K562 (cell line): ENCODE results near the gene MAGI3. TPM values are rescaled to one million over a fixed set of nuclear protein-coding genes. Genes with fewer than 3 reads are reported as not detected.

Experiments
- ATAC-seq: fragments of 200-7000 bp; cut with Tn5 transposase; 3 replicates; pipeline ENCODE4 v1.9.1; 2020; ENCODE audit warnings: moderate library complexity
- BruUV-seq: library from RNA; stranded (reverse); fragments of 400-500 nt; replicated peaks from 2 replicates; lab custom pipeline; 2021; lab: Mats Ljungman, UMichigan
- CTCF ChIA-PET: fragments of 300-600 bp; formaldehyde crosslinking; extraction: SDS; loops from one replicate; lab custom pipeline; 2021; ENCODE audit warnings: low intra/inter-chr PET ratio; lab: Yijun Ruan, JAX
- POLR2A ChIA-PET: fragments of 300-600, 350-650 bp; sonication (Branson Sonifier 250); formaldehyde crosslinking; extraction: SDS; loops from one replicate; lab custom pipeline; 2021; ENCODE audit warnings: antibody characterized with exemption, inconsistent platforms; lab: Yijun Ruan, JAX
- DNase-seq, 4 experiments: peaks; one replicate each; pipeline versions ENCODE4 v3.0.0 to v3.0.0-alpha.2; 2011 to 2018; ENCODE audit warnings: low spot score in 3 of 4, mixed read lengths in 3 of 4; ENCODE audit errors: extremely low read depth in 1 of 4
- FAIRE-seq: peaks from 2 replicates; lab custom pipeline; 2011; peaks lifted over from hg19 to GRCh38; lab: Jason Lieb, UNC
- H2AFZ ChIP-seq: 2 replicates; pipeline ENCODE4 v1.6.0; 2011; ENCODE audit warnings: low read depth, low read length, control low read depth, inconsistent platforms
- H3K27ac ChIP-seq: fragments of 200-600 bp; 3 replicates; pipeline ENCODE4 v1.8.0; 2011; ENCODE audit warnings: low read depth, mild to moderate bottlenecking, control low read depth, inconsistent platforms, low read length, moderate library complexity, mixed read lengths; ENCODE audit errors: extremely low read depth
- H3K27me3 ChIP-seq, 2 experiments: fragments of 300-600 bp in 1 of 2; 2 replicates in 1 of 2; 3 replicates in 1 of 2; pipeline versions ENCODE4 v1.6.0 to v1.8.0; 2011; ENCODE audit warnings: inconsistent platforms in 2 of 2, low read length in 2 of 2, mild to moderate bottlenecking in 1 of 2, mixed read lengths in 1 of 2, moderate library complexity in 1 of 2; ENCODE audit not compliant: control insufficient read depth in 2 of 2, insufficient read depth in 2 of 2
- H3K36me3 ChIP-seq: fragments of 300-600 bp; 3 replicates; pipeline ENCODE4 v1.8.0; 2011; ENCODE audit warnings: mild to moderate bottlenecking, low read length, inconsistent platforms; ENCODE audit not compliant: control insufficient read depth, insufficient read depth
- H3K4me1 ChIP-seq, 2 experiments: fragments of 200-600 bp in 1 of 2; replicated peaks in 1 of 2; 2 replicates in 1 of 2; 3 replicates in 1 of 2; pipeline versions ENCODE4 v1.5.1 to v1.8.0; 2011; ENCODE audit warnings: inconsistent platforms in 2 of 2, low read length in 2 of 2, mild to moderate bottlenecking in 1 of 2, mixed read lengths in 1 of 2, moderate library complexity in 1 of 2; ENCODE audit not compliant: control insufficient read depth in 2 of 2, insufficient read depth in 2 of 2
- H3K4me2 ChIP-seq: 2 replicates; pipeline ENCODE4 v1.6.1; 2011; ENCODE audit warnings: low read length, control low read depth, inconsistent platforms, mixed read lengths; ENCODE audit not compliant: insufficient read depth
- H3K4me3 ChIP-seq: fragments of 200-600 bp; sonication (generic), shearing (Covaris generic); 2 replicates; pipeline ENCODE4 v1.5.1; 2016; ENCODE audit warnings: control low read depth, inconsistent platforms
- H3K79me2 ChIP-seq: fragments of 200-600 bp; 3 replicates; pipeline ENCODE4 v1.8.0; 2011; ENCODE audit warnings: low read length, inconsistent platforms; ENCODE audit not compliant: control insufficient read depth, insufficient read depth
- H3K9ac ChIP-seq, 2 experiments: 2 replicates each; pipeline versions ENCODE4 v1.6.0 to v1.6.1; 2011; ENCODE audit warnings: low read depth in 2 of 2, low read length in 2 of 2, control low read depth in 1 of 2, inconsistent platforms in 1 of 2, mild to moderate bottlenecking in 1 of 2, mixed read lengths in 1 of 2; ENCODE audit not compliant: insufficient read depth in 1 of 2
- H3K9me1 ChIP-seq: one replicate; pipeline ENCODE4 v1.6.0; 2011; ENCODE audit warnings: inconsistent platforms, mild to moderate bottlenecking, low read length, moderate library complexity; ENCODE audit not compliant: control insufficient read depth, insufficient read depth
- H3K9me3 ChIP-seq: replicated peaks from 2 replicates; pipeline ENCODE4 v1.5.1; 2011; ENCODE audit warnings: low read depth, low read length, inconsistent platforms; ENCODE audit not compliant: control insufficient read depth, insufficient read depth
- H4K20me1 ChIP-seq: replicated peaks from 2 replicates; pipeline ENCODE4 v1.6.1; 2011; ENCODE audit warnings: low read length, inconsistent platforms, mixed read lengths; ENCODE audit not compliant: control insufficient read depth, insufficient read depth
- BRD9 ChIP-seq: fragments of 450-650 bp; IDR thresholded peaks from 2 replicates; pipeline ENCODE4 v1.6.1; 2018; ENCODE audit warnings: low read depth; ENCODE audit not compliant: partially characterized antibody
- CEBPG ChIP-seq, 3 experiments: fragments of 200-800 bp in 1 of 3; sonication (Bioruptor generic) in 1 of 3; sonication (generic) in 1 of 3; formaldehyde crosslinking in 1 of 3; IDR thresholded peaks in 2 of 3; conservative IDR thresholded peaks in 1 of 3; 2 replicates each; pipeline versions ENCODE4 v1.6.1 to v1.8.0; 2016 to 2022; ENCODE audit warnings: missing compliant biosample characterization in 2 of 3, missing genetic modification characterization in 2 of 3, mild to moderate bottlenecking in 1 of 3, missing genetic modification reagents in 1 of 3
- DIDO1 ChIP-seq: fragments of 450-650 bp; IDR thresholded peaks from 2 replicates; pipeline ENCODE4 v1.6.1; 2016; ENCODE audit warnings: low read depth, missing biosample characterization, missing genetic modification characterization
- EHMT2 ChIP-seq: fragments of 450-650 bp; IDR thresholded peaks from 2 replicates; pipeline ENCODE4 v1.6.1; 2018; ENCODE audit warnings: antibody characterized with exemption
- ESRRA ChIP-seq: fragments of 450-650 bp; IDR thresholded peaks from 2 replicates; pipeline ENCODE4 v1.6.1; 2014; ENCODE audit warnings: low read depth, mild to moderate bottlenecking, moderate library complexity, borderline replicate concordance
- FOXA1 ChIP-seq: fragments of 450-650 bp; IDR thresholded peaks from 2 replicates; pipeline ENCODE4 v1.6.1; 2016; ENCODE audit warnings: mild to moderate bottlenecking, borderline replicate concordance
- GMEB1 ChIP-seq: fragments of 250-450 bp; sonication (Bioruptor Pico); IDR thresholded peaks from 2 replicates; pipeline ENCODE4 v1.4.0; 2020; ENCODE audit warnings: mild to moderate bottlenecking
- MAFF ChIP-seq: IDR thresholded peaks from 2 replicates; pipeline ENCODE4 v1.6.1; 2012; ENCODE audit warnings: low read length, improper control_type of control experiment
- MTA1 ChIP-seq: fragments of 450-650 bp; IDR thresholded peaks from 2 replicates; pipeline ENCODE4 v1.6.1; 2017; ENCODE audit warnings: borderline replicate concordance
- PHB2 ChIP-seq: fragments of 450-650 bp; IDR thresholded peaks from 2 replicates; pipeline ENCODE4 v1.6.1; 2017; ENCODE audit warnings: low read depth
- RBBP5 ChIP-seq: fragments of 200-600 bp; sonication (generic); IDR thresholded peaks from 2 replicates; pipeline ENCODE4 v1.6.1; 2012; ENCODE audit warnings: borderline replicate concordance, mild to moderate bottlenecking, low read length, control low read depth, inconsistent platforms; ENCODE audit not compliant: insufficient read depth, poor library complexity, severe bottlenecking
- RBM15 ChIP-seq: fragments of 200-400 bp; formaldehyde crosslinking; IDR thresholded peaks from 2 replicates; pipeline ENCODE4 v1.6.1; 2018; ENCODE audit warnings: mild to moderate bottlenecking, low read length, moderate library complexity; ENCODE audit not compliant: insufficient read depth
- RBM17 ChIP-seq: fragments of 200-400 bp; formaldehyde crosslinking; IDR thresholded peaks from 2 replicates; pipeline ENCODE4 v1.6.1; 2017; ENCODE audit warnings: low read depth, mild to moderate bottlenecking, low read length, borderline replicate concordance
- SREBF2 ChIP-seq: sonication (generic); formaldehyde crosslinking; IDR thresholded peaks from 2 replicates; pipeline ENCODE4 v1.4.0; 2020; ENCODE audit warnings: mild to moderate bottlenecking, missing genetic modification reagents
- SUPT5H ChIP-seq: fragments of 450-650 bp; IDR thresholded peaks from 2 replicates; pipeline ENCODE4 v1.6.1; 2016
- ZBTB2 ChIP-seq: fragments of 450-650 bp; IDR thresholded peaks from 2 replicates; pipeline ENCODE4 v1.6.1; 2016; ENCODE audit warnings: antibody characterized with exemption
- ZNF217 ChIP-seq: sonication (generic); formaldehyde crosslinking; IDR thresholded peaks from 2 replicates; pipeline ENCODE4 v1.8.0; 2022; ENCODE audit warnings: mild to moderate bottlenecking, missing genetic modification reagents
- ZNF23 ChIP-seq: fragments of 250-450 bp; sonication (Bioruptor Pico); IDR thresholded peaks from 2 replicates; pipeline ENCODE4 v1.4.0; 2020; ENCODE audit warnings: mild to moderate bottlenecking
- WGBS: fragments of 100-300 bp; shearing (Covaris generic); methylation state at CpG from one replicate; pipeline ENCODE4 v1.1.6; 2016; ENCODE audit warnings: low coverage, mixed read lengths; ENCODE audit not compliant: insufficient coverage; ENCODE audit errors: missing lambda C conversion rate; 5-methylcytosine and 5-hydroxymethylcytosine counted together
- in situ Hi-C: fragments of 300-500 bp; cut with MboI; formaldehyde crosslinking; loops from 4 replicates; pipeline ENCODE4 v1.15.0; 2018; ENCODE audit warnings: inconsistent platforms, mixed read lengths
- intact Hi-C: fragments of 100-400 bp; cut with micrococcal nuclease; formaldehyde crosslinking; loops from 2 replicates; pipeline ENCODE4 v1.14.2; 2022
- polyA plus RNA-seq, 8 experiments: library from polyadenylated mRNA; depleted of rRNA in 4 of 8; stranded (reverse) in 5 of 8; unstranded in 3 of 8; fragments of >200 nt; fragmentation: Nextera tagmentation in 2 of 8; fragmentation: Illumina TruSeq in 1 of 8; extraction: Ambion mirVana in 2 of 8; extraction: Trizol in 1 of 8; gene quantifications; 2 replicates each; pipeline versions ENCODE4 v1.2.1 to v1.2.3, GENCODE V29; 2011 to 2014; ENCODE audit warnings: inconsistent platforms in 1 of 8, missing spikeins in 1 of 8
- total RNA-seq, 7 experiments: library from RNA; depleted of rRNA in 6 of 7; stranded (reverse); fragments of >200 nt in 6 of 7; fragmentation: Illumina TruSeq in 2 of 7; extraction: Trizol in 2 of 7; gene quantifications; 2 replicates each; pipeline versions ENCODE4 v1.2.1 to v1.2.3, GENCODE V29; 2011 to 2021; ENCODE audit warnings: low replicate concordance in 1 of 7

The MAGI3 gene
- total and polyA plus RNA-seq, 9 of the 15 experiments (the other 6 are each of a cell fraction or from before 2014, with no cell fraction given): 1.0 to 8.6 (median 5.5) TPM

GRCh38 chr1:113399062-113399583 lies 8.8 kb downstream of the MAGI3 start:
- BruUV-seq: no TSS peak
- 12% methylated on average over 5 of the region's 5 CpGs for WGBS
- H3K27me3 ChIP-seq: peaks cover 0 to 3% of the 10 kb centered on the region in 2 experiments; a peak in 2 of 5 replicates
- DNase-seq: no peak
- no peak overlapping the region for H3K4me2 ChIP-seq
- no peak overlapping the region for H3K4me3 ChIP-seq
- FAIRE-seq: no peak
- TF ChIP-seq SUPT5H (no peak), ZBTB2 (no peak), ZNF217 (CRISPR knock-in tag) (no peak), DIDO1 (tag) (no peak), CEBPG (CRISPR knock-in tag; IDR thresholded peaks at IDR 0.05) (no peak), CEBPG (tag; conservative IDR thresholded peaks at IDR 0.05 in 1 of 2, IDR thresholded peaks at IDR 0.05 in 1 of 2) (no peak), RBM15 (no peak), RBM17 (no peak), GMEB1 (CRISPR knock-in tag) (no peak), MAFF (no peak), BRD9 (no peak), MTA1 (no peak), ZNF23 (no peak), ESRRA (no peak), RBBP5 (no peak), PHB2 (no peak), EHMT2 (no peak), SREBF2 (CRISPR knock-in tag) (no peak), FOXA1 (no peak)
- ChIA-PET CTCF (no interaction called here), POLR2A (interaction anchor here (0.6 kb wide), 1 partner anchor 47 kb away, joined by 3 read pairs; no protein-coding TSS in a partner anchor)
- no peaks in the 10 kb centered on the region for H3K36me3 ChIP-seq
- in situ Hi-C loops: no loop called here
- no peak overlapping the region for H3K9ac ChIP-seq
- no peak for ATAC-seq
- no peaks in the 10 kb centered on the region for H3K4me1 ChIP-seq
- no peaks in the 10 kb centered on the region for H3K9me3 ChIP-seq
- H3K9me1 ChIP-seq: no peaks in the 10 kb centered on the region
- H3K79me2 ChIP-seq: no peaks in the 10 kb centered on the region
- intact Hi-C loops: no loop called here
- no peak overlapping the region for H2AFZ ChIP-seq
- no peak overlapping the region for H3K27ac ChIP-seq
- no peaks in the 10 kb centered on the region; the same call in 1 of the 2 replicates for H4K20me1 ChIP-seq
